IPS-NIHi7 (cell line): ENCODE data around the gene USP4.
"Not testable (repeated sequence)": the region's sequence is repeated elsewhere in the genome, so short reads cannot be mapped to it uniquely, and the experiment has no call there.

Experiments
- DNase-seq: peaks from one replicate; pipeline ENCODE4 v3.0.0; 2012; ENCODE audit warnings: mixed read lengths; ENCODE audit errors: extremely low spot score

USP4 gene

DNA sequence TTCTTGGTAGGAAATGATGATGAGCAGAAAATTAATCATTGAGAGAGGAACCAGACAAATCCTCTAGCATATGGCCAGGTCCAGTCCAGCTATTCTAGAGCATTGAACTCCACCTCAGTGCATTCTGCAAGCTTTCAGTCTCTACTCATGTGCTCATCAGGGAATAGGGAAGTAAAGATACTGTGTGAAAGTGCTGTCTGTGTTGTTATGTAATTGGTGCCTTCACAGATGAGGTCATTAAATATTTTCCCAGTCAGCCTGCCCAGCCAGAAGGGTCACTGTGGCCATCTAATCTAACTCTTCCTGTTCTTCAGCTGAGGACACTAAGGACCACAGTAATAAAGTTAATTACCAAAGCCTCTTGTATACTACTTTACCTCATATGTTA is 91.0 kb downstream of the USP4 start:
- DNase-seq = no peak

GRCh38 chr3:49244581-49245205 is 95.2 kb downstream of the USP4 start:
- peak; percentile 45 for DNase-seq

DNA sequence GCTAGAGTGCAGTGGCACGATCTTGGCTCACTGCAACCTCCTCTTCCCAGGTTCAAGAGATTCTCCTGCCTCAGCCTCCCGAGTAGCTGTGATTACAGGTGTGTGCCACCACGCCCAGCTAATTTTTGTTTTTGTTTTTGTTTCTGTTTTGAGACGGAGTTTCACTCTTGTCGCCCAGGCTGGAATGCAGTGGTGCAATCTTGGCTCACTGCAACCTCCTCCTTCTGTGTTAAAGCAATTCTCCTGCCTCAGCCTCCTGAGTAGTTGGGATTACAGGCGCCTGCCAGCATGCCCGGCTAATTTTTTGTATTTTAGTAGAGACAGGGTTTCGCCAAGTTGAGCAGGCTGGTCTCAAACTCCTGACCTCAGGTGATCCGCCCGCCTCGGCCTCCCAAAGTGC is 99.8 kb downstream of the USP4 start:
- DNase-seq = not testable (repeated sequence)

GRCh38 chr3:49238274-49239127 is 101.4 kb downstream of the USP4 start:
- no peak for DNase-seq

GRCh38 chr3:49237344-49237743 is 102.5 kb downstream of the USP4 start:
- no peak for DNase-seq

DNA sequence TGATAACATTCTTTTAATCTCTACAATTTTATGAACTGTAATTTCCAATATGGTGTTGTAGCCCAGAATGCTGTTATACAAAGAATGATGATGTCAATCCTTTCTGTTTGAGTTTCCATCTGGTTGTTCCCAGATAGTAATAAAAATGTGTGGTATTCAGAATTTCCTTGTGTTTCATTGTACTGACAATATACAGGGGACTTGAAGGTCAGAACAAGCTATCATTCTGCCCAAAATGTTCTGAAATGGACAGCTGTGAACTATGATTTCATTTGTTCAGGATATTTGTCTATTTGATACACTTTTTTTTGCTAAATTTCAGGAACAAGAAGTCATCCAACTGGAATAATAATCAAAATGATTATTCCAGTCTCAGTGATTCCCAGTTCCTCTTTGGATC is 103.6 kb downstream of the USP4 start:
- no peak for DNase-seq

DNA sequence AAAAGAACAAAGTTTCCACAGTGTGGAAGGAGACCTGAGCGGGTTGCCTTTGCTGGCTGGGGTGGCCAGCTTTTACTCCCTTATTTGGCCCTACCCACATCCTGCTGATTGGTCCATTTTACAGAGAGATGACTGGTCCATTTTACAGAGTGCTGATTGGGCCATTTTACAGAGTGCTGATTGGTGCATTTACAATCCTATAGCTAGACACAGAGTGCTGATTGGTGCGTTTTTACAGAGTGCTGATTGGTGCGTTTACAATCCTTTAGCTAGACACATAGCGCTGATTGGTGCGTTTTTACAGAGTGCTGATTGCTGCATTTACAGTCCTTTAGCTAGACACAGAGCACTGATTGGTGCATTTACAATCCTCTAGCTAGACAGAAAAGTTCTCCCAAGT is 111.0 kb downstream of the USP4 start:
- not testable (repeated sequence) for DNase-seq
